Thyroid gland (tissue), 4 donors: ENCODE results near the gene HKDC1. TPM values are rescaled to one million over a fixed set of nuclear protein-coding genes. Genes with fewer than 3 reads are reported as not detected.

Experiments
- DNase-seq, 2 donors: peaks; one replicate each; pipeline ENCODE4 v3.0.0-alpha.2; 2019
- H3K27ac ChIP-seq, 3 donors: fragments of 200-600 bp; sonication (generic); 1 replicate in 2 of 3; 2 replicates in 1 of 3; pipeline ENCODE4 v1.5.1; 2016 to 2019; ENCODE audit warnings: mild to moderate bottlenecking in 1 of 3, moderate library complexity in 1 of 3
- H3K27me3 ChIP-seq: fragments of 200-600 bp; sonication (generic); one replicate; pipeline ENCODE4 v1.5.1; 2019
- H3K36me3 ChIP-seq, 2 donors: fragments of 200-600 bp; sonication (generic); one replicate each; pipeline ENCODE4 v1.5.1; 2016 to 2019
- H3K4me1 ChIP-seq, 2 donors: fragments of 200-600 bp; sonication (generic); one replicate each; pipeline ENCODE4 v1.5.1; 2017 to 2019
- H3K4me3 ChIP-seq, 3 donors: fragments of 200-600 bp; sonication (generic); replicated peaks in 1 of 3; 1 replicate in 2 of 3; 2 replicates in 1 of 3; pipeline ENCODE4 v1.5.1; 2016; ENCODE audit warnings: mild to moderate bottlenecking in 1 of 3
- H3K9me3 ChIP-seq: fragments of 200-600 bp; sonication (generic); one replicate; pipeline ENCODE4 v1.5.1; 2017
- CTCF ChIP-seq, 6 experiments: fragments of 200-600 bp in 3 of 6; fragments of 450-650 bp in 3 of 6; sonication (generic) in 3 of 6; IDR thresholded peaks; one replicate each; pipeline ENCODE4 v1.5.1; 2016 to 2019; ENCODE audit warnings: antibody characterized with exemption in 6 of 6, mild to moderate bottlenecking in 2 of 6, inconsistent platforms in 1 of 6, moderate library complexity in 1 of 6
- POLR2A ChIP-seq, 2 donors: fragments of 450-650 bp; IDR thresholded peaks; one replicate each; pipeline ENCODE4 v1.6.1; 2017; ENCODE audit warnings: antibody characterized with exemption in 2 of 2, mild to moderate bottlenecking in 2 of 2, moderate library complexity in 1 of 2
- WGBS, 2 donors: methylation state at CpG; one replicate each; pipeline ENCODE4 v1.1.5; 2017; 5-methylcytosine and 5-hydroxymethylcytosine counted together
- intact Hi-C: fragments of 100-400 bp; cut with DNase I; formaldehyde crosslinking; loops from one replicate; pipeline ENCODE4 v1.15.1; 2023
- total RNA-seq, 4 donors: library from RNA; depleted of rRNA; stranded (reverse); fragments of >200 nt; gene quantifications; one replicate each; pipeline ENCODE4 v1.2.3, GENCODE V29; 2016

Gene HKDC1
- total RNA-seq, 4 donors from 2014 or later = 2.4 to 21.1 (median 8.5) TPM

DNA sequence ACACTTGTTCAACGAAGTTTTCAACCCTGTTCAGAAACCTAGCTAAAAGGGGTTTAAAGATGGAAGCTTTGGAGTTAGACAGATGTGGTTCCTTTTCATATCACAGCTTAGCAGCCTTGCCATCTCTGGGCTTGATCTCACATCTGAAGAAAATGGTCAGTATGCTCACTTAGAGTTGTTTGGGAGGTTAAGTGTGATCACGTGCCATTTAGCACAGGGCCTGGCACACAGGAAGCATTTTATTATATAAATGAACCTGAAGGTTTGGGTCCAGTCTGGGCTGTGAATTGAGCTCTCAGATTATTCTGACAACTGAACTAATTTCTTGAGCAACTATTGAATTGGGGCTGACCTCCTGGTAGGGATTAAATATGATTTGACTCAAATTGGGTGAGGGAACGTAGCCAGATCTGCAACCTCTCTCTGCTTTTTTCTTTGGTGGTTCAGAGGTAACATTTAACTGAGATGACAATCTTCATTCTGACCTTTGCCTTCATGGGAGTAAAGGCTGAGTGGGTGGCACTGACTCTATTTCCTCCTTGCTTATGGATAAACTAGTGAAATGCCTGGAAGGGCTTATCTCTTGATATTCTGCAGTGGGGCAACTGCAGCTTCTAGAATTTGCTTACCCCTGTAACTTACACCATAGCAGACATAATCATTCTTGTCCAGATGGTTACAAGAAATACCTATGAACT is 10.2 kb upstream of the HKDC1 start:
- H3K27ac ChIP-seq = no peak overlapping the region
- no peaks in the 10 kb centered on the region for H3K27me3 ChIP-seq
- peaks cover 28 to 35% of the 10 kb centered on the region in 2 donors for H3K36me3 ChIP-seq
- intact Hi-C loops = no loop called here
- H3K9me3 ChIP-seq = no peaks in the 10 kb centered on the region
- no peak overlapping the region for H3K4me3 ChIP-seq
- no peaks in the 10 kb centered on the region for H3K4me1 ChIP-seq
- no peak for DNase-seq
- 88 to 96% methylated on average over 3 of the region's 3 CpGs for WGBS, 2 donors
- TF ChIP-seq CTCF (IDR thresholded peaks at IDR 0.05) (no peak), POLR2A (IDR thresholded peaks at IDR 0.05) (no peak)

DNA sequence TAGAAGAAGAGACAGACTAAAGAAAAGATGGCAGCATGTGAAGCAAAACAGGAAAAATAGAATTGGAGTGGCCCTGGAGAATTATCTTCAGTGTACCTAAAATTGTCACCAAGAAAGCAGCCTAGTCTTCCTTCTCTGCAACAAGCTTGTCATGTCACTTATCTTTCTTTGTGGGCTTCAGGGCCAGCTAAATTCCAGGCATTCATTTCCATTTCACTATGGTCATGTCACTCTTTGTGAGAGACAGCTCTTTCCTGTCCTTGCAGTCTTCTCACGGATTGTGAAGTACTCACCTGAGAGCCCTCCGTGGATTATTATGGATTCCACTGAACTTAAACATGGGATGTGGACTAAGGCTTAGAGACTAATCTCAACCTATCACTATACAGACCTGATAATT is 9.0 kb upstream of the HKDC1 start:
- 34 to 58% methylated on average over 2 of the region's 2 CpGs for WGBS, 2 donors
- no peak overlapping the region for H3K4me3 ChIP-seq
- intact Hi-C loops = no loop called here
- H3K27me3 ChIP-seq = no peaks in the 10 kb centered on the region
- TF ChIP-seq POLR2A (IDR thresholded peaks at IDR 0.05) (no peak), CTCF (IDR thresholded peaks at IDR 0.05) (no peak)
- peaks cover 0 to 3% of the 10 kb centered on the region in 2 donors for H3K4me1 ChIP-seq
- DNase-seq = no peak
- H3K27ac ChIP-seq = no peak overlapping the region
- H3K36me3 ChIP-seq = peaks cover 25 to 30% of the 10 kb centered on the region in 2 donors
- H3K9me3 ChIP-seq = no peaks in the 10 kb centered on the region

- 79 to 91% methylated on average over 3 of the region's 3 CpGs for WGBS, 2 donors
- no peak overlapping the region for H3K4me3 ChIP-seq
- peaks cover 25% of the 10 kb centered on the region in 2 donors for H3K36me3 ChIP-seq
- no peaks in the 10 kb centered on the region for H3K9me3 ChIP-seq
- no peaks in the 10 kb centered on the region for H3K27me3 ChIP-seq
- no peak for DNase-seq
- peaks cover 0 to 3% of the 10 kb centered on the region in 2 donors for H3K4me1 ChIP-seq
- intact Hi-C loops = no loop called here
- TF ChIP-seq CTCF (IDR thresholded peaks at IDR 0.05) (no peak), POLR2A (IDR thresholded peaks at IDR 0.05) (no peak)
- no peak overlapping the region for H3K27ac ChIP-seq
Observed at GRCh38 chr10:69211524-69211923, 8.6 kb upstream of the HKDC1 start.

- intact Hi-C loops = no loop called here
- WGBS, 2 donors = 50% methylated on average over 5 of the region's 5 CpGs
Observed at GRCh38 chr10:69213591-69214311, 6.4 kb upstream of the HKDC1 start.

More at GRCh38 chr10:69213591-69214311, 6.4 kb upstream of the HKDC1 start:
- Histone ChIP-seq H3K36me3 (peaks cover 5 to 8% of the 10 kb centered on the region in 2 donors), H3K27ac (no peak overlapping the region), H3K9me3 (no peaks in the 10 kb centered on the region), H3K4me1 (peaks cover 0 to 3% of the 10 kb centered on the region in 2 donors), H3K4me3 (no peak overlapping the region), H3K27me3 (no peaks in the 10 kb centered on the region)
- no peak for DNase-seq
- TF ChIP-seq POLR2A (IDR thresholded peaks at IDR 0.05) (no peak), CTCF (IDR thresholded peaks at IDR 0.05) (no peak)
